GM12874 (cell line): ENCODE data around the gene CSRP1.

Experiments
- TF ChIP-seq, protein P1 (sequence below): IDR thresholded peaks from 2 replicates; pipeline ENCODE4 v1.5.1; 2011; ENCODE audit warnings: low read depth, mild to moderate bottlenecking, control low read depth, low read length, moderate library complexity; ENCODE audit not compliant: insufficient read depth

CSRP1 gene

DNA sequence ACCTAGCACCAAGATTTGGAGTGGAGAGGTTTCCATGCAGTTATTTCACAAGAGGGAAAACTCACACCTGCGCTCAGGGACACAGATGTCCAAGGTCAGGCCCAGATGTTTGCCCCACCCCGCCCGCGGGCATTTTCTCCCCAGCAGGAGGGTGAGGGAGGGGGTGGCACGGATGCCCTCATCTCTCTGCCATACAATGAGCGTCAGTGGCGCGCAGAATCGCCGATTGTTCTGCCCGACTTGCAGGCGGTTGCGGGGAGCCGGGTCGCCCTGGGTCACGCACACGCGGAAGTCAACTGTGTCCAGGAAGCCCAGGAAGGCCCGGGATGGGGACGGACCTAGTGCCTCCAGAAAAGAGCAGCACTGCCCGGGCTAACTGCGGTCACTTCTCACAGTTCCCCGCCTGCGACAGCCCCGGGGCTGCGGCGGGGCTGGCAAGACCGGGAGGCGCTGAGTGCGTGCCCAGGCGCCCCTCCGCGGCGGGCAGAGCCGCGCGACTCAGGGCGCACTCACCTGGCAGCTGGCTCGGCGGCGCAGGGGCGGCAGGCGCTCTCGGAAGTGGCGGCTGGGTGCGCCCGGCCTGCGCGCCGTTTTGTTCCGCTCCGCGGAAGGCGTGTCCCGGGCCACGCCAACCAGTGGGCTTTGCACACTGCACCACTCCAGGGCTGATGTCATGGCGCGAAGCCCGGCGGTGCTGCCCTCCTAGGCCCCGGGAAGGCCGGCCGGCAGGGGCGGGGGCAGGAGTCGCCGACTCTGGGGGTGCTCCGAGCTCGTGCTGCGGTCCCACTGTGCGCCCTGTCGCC, at the start of gene CSRP1:
Gene CSRP1, minus strand, starts transcription at position 567 of the 803 bp plus-strand sequence. CDS start 10,820 bp downstream, outside the sequence.
- TF ChIP-seq, protein P1, sequence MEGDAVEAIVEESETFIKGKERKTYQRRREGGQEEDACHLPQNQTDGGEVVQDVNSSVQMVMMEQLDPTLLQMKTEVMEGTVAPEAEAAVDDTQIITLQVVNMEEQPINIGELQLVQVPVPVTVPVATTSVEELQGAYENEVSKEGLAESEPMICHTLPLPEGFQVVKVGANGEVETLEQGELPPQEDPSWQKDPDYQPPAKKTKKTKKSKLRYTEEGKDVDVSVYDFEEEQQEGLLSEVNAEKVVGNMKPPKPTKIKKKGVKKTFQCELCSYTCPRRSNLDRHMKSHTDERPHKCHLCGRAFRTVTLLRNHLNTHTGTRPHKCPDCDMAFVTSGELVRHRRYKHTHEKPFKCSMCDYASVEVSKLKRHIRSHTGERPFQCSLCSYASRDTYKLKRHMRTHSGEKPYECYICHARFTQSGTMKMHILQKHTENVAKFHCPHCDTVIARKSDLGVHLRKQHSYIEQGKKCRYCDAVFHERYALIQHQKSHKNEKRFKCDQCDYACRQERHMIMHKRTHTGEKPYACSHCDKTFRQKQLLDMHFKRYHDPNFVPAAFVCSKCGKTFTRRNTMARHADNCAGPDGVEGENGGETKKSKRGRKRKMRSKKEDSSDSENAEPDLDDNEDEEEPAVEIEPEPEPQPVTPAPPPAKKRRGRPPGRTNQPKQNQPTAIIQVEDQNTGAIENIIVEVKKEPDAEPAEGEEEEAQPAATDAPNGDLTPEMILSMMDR: no peak

DNA sequence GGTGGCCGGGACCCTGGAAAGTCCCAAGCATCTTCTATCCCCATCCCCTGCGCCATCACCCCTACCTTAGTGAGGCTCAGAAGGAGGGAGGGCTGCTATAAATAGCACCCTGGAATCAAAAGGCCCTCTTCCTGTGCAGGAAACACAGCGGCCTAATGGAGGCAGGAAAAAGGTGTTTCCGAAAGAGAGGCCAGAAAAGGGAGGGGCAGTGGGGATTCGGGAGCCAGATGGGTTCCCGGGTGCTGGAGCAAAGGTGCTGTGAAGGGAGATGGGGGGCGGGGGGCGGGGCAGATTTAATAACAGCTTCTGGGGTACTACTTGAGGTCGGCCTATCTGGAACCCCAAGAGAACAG, 48.6 kb upstream of the CSRP1 start:
- TF ChIP-seq, protein P1: no peak

DNA sequence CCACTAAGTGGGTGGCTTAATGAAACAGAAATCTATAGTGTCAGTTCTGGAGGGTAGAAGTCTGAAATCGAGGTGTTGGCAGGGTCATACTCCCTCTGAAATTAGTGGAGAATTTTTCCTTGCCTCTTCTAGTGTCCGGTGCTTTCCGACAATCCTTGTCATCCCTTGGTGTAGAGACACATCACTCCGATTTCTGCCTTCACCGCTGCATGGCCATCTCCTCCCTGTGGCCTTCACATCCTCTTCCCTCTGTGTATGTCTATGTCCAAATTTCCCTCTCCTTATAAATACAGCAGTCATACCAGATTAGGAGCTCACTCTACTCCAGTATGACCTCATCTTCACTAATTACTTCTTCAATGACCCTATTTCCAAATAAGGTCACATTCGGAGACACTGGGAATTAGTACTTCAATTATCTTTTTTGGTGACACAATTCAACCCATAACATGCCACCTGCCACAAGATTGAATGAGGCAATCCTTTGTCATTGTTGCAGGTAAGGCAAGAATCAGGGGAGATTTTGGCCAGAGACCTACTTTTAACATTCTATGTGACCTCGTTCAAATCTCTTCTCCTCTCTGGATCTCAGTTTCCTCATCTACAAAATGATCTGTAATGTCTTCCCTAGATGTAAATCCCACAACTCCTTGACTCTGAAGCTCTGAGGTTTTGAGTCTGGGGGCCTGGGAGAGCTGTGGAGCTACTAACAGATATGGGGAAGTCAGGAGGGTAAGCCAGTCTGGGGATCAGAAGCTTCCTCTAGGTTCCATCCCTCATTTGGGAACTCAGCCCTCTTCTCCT, 48.1 kb upstream of the CSRP1 start:
- TF ChIP-seq, protein P1: no peak

DNA sequence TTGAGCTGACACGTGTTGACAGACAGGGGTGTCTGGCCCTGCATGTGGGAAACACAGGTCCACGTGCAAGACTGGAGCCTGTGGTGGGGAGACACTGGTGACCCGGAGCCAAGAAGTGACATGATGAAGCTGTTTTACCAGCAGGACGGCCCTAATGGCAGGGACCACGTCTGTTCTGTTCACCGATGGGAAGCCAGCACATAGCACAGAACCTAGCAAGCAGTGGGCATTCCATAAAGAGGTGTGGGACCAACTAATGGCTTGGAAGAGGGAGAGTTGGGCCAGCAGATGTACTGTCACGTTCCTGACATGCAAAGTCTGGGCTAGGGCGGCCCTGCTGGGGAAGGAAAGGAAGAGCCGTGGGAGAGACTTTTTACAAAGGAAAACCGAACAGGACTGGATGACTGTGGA, 47.3 kb upstream of the CSRP1 start:
- TF ChIP-seq, protein P1: no peak

DNA sequence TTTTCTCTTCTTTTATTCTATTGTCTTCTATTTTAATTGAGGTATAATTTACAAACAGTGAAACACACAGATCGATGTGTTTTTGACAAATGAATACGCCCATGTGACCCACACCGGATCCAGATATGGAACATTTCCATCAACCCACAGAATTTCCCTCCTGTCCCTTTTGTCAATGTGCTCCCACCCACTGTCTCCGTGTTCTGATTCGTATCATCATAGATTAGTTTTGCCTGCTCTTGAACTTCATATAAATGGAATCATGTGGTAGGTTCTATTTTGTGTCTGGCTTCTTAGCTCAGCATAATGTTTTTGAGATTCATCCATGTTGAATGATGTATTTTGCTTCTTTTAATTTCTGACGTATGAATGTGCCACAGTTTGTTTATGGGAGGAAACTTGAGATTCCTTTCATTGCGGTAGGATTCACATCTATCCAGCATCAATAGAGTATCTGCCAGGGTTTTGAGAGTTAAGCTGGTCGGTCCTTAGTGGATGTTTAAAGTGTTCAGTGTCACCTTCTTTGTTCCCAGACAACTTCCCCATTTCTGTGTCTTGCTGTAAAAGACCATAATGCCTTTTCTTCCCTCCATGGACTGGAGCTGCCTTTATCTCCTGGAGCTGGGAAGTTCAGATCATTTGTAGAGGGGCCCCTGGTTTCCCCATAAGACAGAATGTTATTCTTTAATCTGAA, 46.7 kb upstream of the CSRP1 start:
- TF ChIP-seq, protein P1: no peak

DNA sequence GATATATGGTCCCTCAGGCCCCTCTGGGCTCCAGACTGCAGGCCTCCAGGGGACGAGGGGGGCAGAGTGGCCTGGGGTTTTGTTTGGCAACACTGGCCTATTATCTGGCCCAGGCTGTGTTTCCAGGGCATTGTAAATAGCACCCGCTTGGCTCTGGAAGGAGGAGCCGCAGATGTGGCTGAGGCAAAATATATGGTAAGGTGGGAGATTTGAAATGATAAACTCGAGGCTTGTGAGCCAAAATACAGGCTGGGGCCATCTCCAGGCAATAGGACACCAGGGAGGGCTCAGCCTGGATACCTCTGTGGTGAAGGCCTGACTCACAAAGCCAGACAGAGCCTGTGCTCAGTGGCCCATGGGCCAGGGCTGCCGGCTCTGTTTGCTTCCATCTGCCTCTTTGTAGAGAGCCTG, 46.0 kb upstream of the CSRP1 start:
- TF ChIP-seq, protein P1: no peak
